K562 (cell line): ENCODE data around the gene USP12. TPM values are rescaled to one million over a fixed set of nuclear protein-coding genes. Genes with fewer than 3 reads are reported as not detected.

Experiments used
- HOXB6 ChIP-seq: fragments of 250-450 bp; sonication (Bioruptor Pico); IDR thresholded peaks from 2 replicates; pipeline ENCODE4 v1.5.1; 2022; ENCODE audit warnings: mild to moderate bottlenecking, borderline replicate concordance
- PHB2 ChIP-seq: fragments of 450-650 bp; IDR thresholded peaks from 2 replicates; pipeline ENCODE4 v1.6.1; 2017; ENCODE audit warnings: low read depth
- TBL1XR1 ChIP-seq, 2 experiments: IDR thresholded peaks; 2 replicates each; pipeline ENCODE4 v1.6.1; 2012; ENCODE audit warnings: improper control_type of control experiment in 2 of 2, low read length in 2 of 2, mild to moderate bottlenecking in 1 of 2
- ZBTB40 ChIP-seq, 2 experiments: fragments of 450-650 bp in 1 of 2; sonication (generic) in 1 of 2; formaldehyde crosslinking in 1 of 2; IDR thresholded peaks; 2 replicates each; pipeline versions ENCODE4 v1.7.1 to v1.9.0; 2016 to 2022; ENCODE audit warnings: inconsistent platforms in 1 of 2, mild to moderate bottlenecking in 1 of 2, missing genetic modification reagents in 1 of 2
- polyA plus RNA-seq, 8 experiments: library from polyadenylated mRNA; depleted of rRNA in 4 of 8; stranded (reverse) in 5 of 8; unstranded in 3 of 8; fragments of >200 nt; fragmentation: Nextera tagmentation in 2 of 8; fragmentation: Illumina TruSeq in 1 of 8; extraction: Ambion mirVana in 2 of 8; extraction: Trizol in 1 of 8; gene quantifications; 2 replicates each; pipeline versions ENCODE4 v1.2.1 to v1.2.3, GENCODE V29; 2011 to 2014; ENCODE audit warnings: inconsistent platforms in 1 of 8, missing spikeins in 1 of 8
- total RNA-seq, 7 experiments: library from RNA; depleted of rRNA in 6 of 7; stranded (reverse); fragments of >200 nt in 6 of 7; fragmentation: Illumina TruSeq in 2 of 7; extraction: Trizol in 2 of 7; gene quantifications; 2 replicates each; pipeline versions ENCODE4 v1.2.1 to v1.2.3, GENCODE V29; 2011 to 2021; ENCODE audit warnings: low replicate concordance in 1 of 7

USP12 gene
- total and polyA plus RNA-seq, 9 of the 15 experiments (the other 6 are each of a cell fraction or from before 2014, with no cell fraction given) = 1.8 to 20.5 (median 13.3) TPM

GRCh38 chr13:27125357-27126282 lies 46.0 kb downstream of the USP12 start (continued):
- TF ChIP-seq ZBTB40 (IDR thresholded peaks at IDR 0.05) (0 out of 2 replicates have a peak, but pooled peaks have one; percentile 15), ZBTB40 (CRISPR knock-in tag; IDR thresholded peaks at IDR 0.05) (no peak), TBL1XR1 (IDR thresholded peaks at IDR 0.05; ENCODE audit: low read length in 2 of 2) (0 out of 4 replicates have a peak, but pooled peaks of 1 of the 2 experiments have one; percentile 9), PHB2 (no peak), HOXB6 (CRISPR knock-in tag) (no peak)
